HEK293 (cell line): ENCODE measurements around the gene OR6N2.

Experiments used
- CTCF ChIA-PET: fragments of 350-600 bp; formaldehyde crosslinking; extraction: SDS; loops from one replicate; lab custom pipeline; 2021; ENCODE audit warnings: antibody characterized with exemption; lab: Yijun Ruan, JAX
- POLR2A ChIA-PET: fragments of 300-600 bp; formaldehyde crosslinking; extraction: SDS; loops from one replicate; lab custom pipeline; 2020; ENCODE audit warnings: antibody characterized with exemption, inconsistent platforms; lab: Yijun Ruan, JAX
- H3K27ac ChIP-seq: fragments of 200-500 bp; sonication (Bioruptor generic); 2 replicates; pipeline ENCODE4 v1.5.1; 2014; ENCODE audit warnings: low read depth, low read length, control low read depth, inconsistent platforms; ENCODE audit errors: extremely low read depth
- H3K36me3 ChIP-seq, 2 experiments: fragments of 200-500 bp in 1 of 2; sonication (Bioruptor generic) in 1 of 2; 1 replicate in 1 of 2; 2 replicates in 1 of 2; pipeline ENCODE4 v1.5.1; 2014 to 2017; ENCODE audit warnings: inconsistent platforms in 2 of 2, low read length in 2 of 2; ENCODE audit not compliant: control insufficient read depth in 2 of 2, insufficient read depth in 1 of 2
- H3K4me1 ChIP-seq: fragments of 200-500 bp; sonication (Bioruptor generic); 2 replicates; pipeline ENCODE4 v1.5.1; 2014; ENCODE audit warnings: mild to moderate bottlenecking, low read length, inconsistent platforms; ENCODE audit not compliant: control insufficient read depth, insufficient read depth
- H3K4me3 ChIP-seq: 2 replicates; pipeline ENCODE4 v1.5.1; 2011; ENCODE audit warnings: low read depth, mild to moderate bottlenecking, control low read depth, low read length, moderate library complexity
- H3K9me3 ChIP-seq: fragments of 200-500 bp; sonication (Bioruptor generic); 2 replicates; pipeline ENCODE4 v1.5.1; 2014; ENCODE audit warnings: low read depth, low read length, inconsistent platforms; ENCODE audit not compliant: control insufficient read depth, insufficient read depth
- EGR2 ChIP-seq: fragments of 450-650 bp; formaldehyde crosslinking; IDR thresholded peaks from 2 replicates; pipeline ENCODE4 v1.5.1; 2016; ENCODE audit warnings: low read depth, missing biosample characterization, missing genetic modification characterization
- KLF16 ChIP-seq: fragments of 450-650 bp; formaldehyde crosslinking; IDR thresholded peaks from 2 replicates; pipeline ENCODE4 v1.5.1; 2017; ENCODE audit warnings: missing biosample characterization, missing genetic modification characterization
- KLF9 ChIP-seq: fragments of 450-650 bp; formaldehyde crosslinking; IDR thresholded peaks from 2 replicates; pipeline ENCODE4 v1.5.1; 2016; ENCODE audit warnings: missing biosample characterization, missing genetic modification characterization, low read depth
- MEIS1 ChIP-seq: sonication (generic); formaldehyde crosslinking; IDR thresholded peaks from 2 replicates; pipeline ENCODE4 v1.8.1; 2022; ENCODE audit warnings: missing genetic modification reagents, mild to moderate bottlenecking, borderline replicate concordance
- MZF1 ChIP-seq: fragments of 450-650 bp; formaldehyde crosslinking; IDR thresholded peaks from 2 replicates; pipeline ENCODE4 v1.5.1; 2017; ENCODE audit warnings: missing biosample characterization, missing genetic modification characterization, borderline replicate concordance
- OVOL3 ChIP-seq: fragments of 450-650 bp; formaldehyde crosslinking; IDR thresholded peaks from 2 replicates; pipeline ENCODE4 v1.5.1; 2016; ENCODE audit warnings: missing biosample characterization, missing genetic modification characterization
- SCRT2 ChIP-seq: fragments of 450-650 bp; formaldehyde crosslinking; IDR thresholded peaks from 2 replicates; pipeline ENCODE4 v1.5.1; 2016; ENCODE audit warnings: missing biosample characterization, missing genetic modification characterization
- SP2 ChIP-seq: fragments of 450-650 bp; formaldehyde crosslinking; IDR thresholded peaks from 2 replicates; pipeline ENCODE4 v1.5.1; 2016; ENCODE audit warnings: missing biosample characterization, missing genetic modification characterization
- WT1 ChIP-seq: fragments of 450-650 bp; formaldehyde crosslinking; IDR thresholded peaks from 2 replicates; pipeline ENCODE4 v1.5.1; 2016; ENCODE audit warnings: missing biosample characterization, missing genetic modification characterization
- ZEB2 ChIP-seq: fragments of 450-650 bp; formaldehyde crosslinking; IDR thresholded peaks from 2 replicates; pipeline ENCODE4 v1.5.1; 2016; ENCODE audit warnings: missing biosample characterization, missing genetic modification characterization
- ZNF114 ChIP-seq: fragments of 450-650 bp; formaldehyde crosslinking; IDR thresholded peaks from 2 replicates; pipeline ENCODE4 v1.5.0; 2017; ENCODE audit warnings: missing biosample characterization, missing genetic modification characterization
- ZNF121 ChIP-seq: fragments of 450-650 bp; formaldehyde crosslinking; IDR thresholded peaks from 2 replicates; pipeline ENCODE4 v1.5.1; 2016; ENCODE audit warnings: missing biosample characterization, missing genetic modification characterization
- ZNF133 ChIP-seq: fragments of 450-650 bp; formaldehyde crosslinking; IDR thresholded peaks from 2 replicates; pipeline ENCODE4 v1.5.1; 2016; ENCODE audit warnings: missing biosample characterization, missing genetic modification characterization
- ZNF140 ChIP-seq: fragments of 450-650 bp; formaldehyde crosslinking; IDR thresholded peaks from 2 replicates; pipeline ENCODE4 v1.5.1; 2016; ENCODE audit warnings: missing biosample characterization, missing genetic modification characterization
- ZNF2 ChIP-seq: fragments of 450-650 bp; formaldehyde crosslinking; IDR thresholded peaks from 2 replicates; pipeline ENCODE4 v1.5.1; 2016; ENCODE audit warnings: missing biosample characterization, missing genetic modification characterization
- ZNF362 ChIP-seq: fragments of 450-650 bp; formaldehyde crosslinking; IDR thresholded peaks from 2 replicates; pipeline ENCODE4 v1.5.1; 2016; ENCODE audit warnings: missing biosample characterization, missing genetic modification characterization
- ZNF426 ChIP-seq: fragments of 450-650 bp; formaldehyde crosslinking; IDR thresholded peaks from 2 replicates; pipeline ENCODE4 v1.5.1; 2017; ENCODE audit warnings: missing biosample characterization, missing genetic modification characterization, mild to moderate bottlenecking, inconsistent platforms, moderate library complexity
- ZNF449 ChIP-seq: fragments of 450-650 bp; formaldehyde crosslinking; IDR thresholded peaks from 2 replicates; pipeline ENCODE4 v1.5.1; 2017; ENCODE audit warnings: missing biosample characterization, mild to moderate bottlenecking, missing genetic modification characterization, moderate library complexity
- ZNF548 ChIP-seq: fragments of 450-650 bp; formaldehyde crosslinking; IDR thresholded peaks from 2 replicates; pipeline ENCODE4 v1.5.1; 2016; ENCODE audit warnings: missing biosample characterization, missing genetic modification characterization
- ZNF571 ChIP-seq: fragments of 450-650 bp; formaldehyde crosslinking; IDR thresholded peaks from 2 replicates; pipeline ENCODE4 v1.5.0; 2017; ENCODE audit warnings: missing biosample characterization, missing genetic modification characterization
- ZNF580 ChIP-seq: fragments of 450-650 bp; formaldehyde crosslinking; IDR thresholded peaks from 2 replicates; pipeline ENCODE4 v1.5.1; 2016; ENCODE audit warnings: missing biosample characterization, missing genetic modification characterization
- ZNF701 ChIP-seq: fragments of 450-650 bp; formaldehyde crosslinking; IDR thresholded peaks from 2 replicates; pipeline ENCODE4 v1.5.1; 2016; ENCODE audit warnings: missing biosample characterization, missing genetic modification characterization

The OR6N2 gene

GRCh38 chr1:158728510-158729225, 52.3 kb downstream of the OR6N2 start:
- ChIA-PET POLR2A (no interaction called here), CTCF (no interaction called here)

GRCh38 chr1:158724442-158724841, 56.6 kb downstream of the OR6N2 start:
- Histone ChIP-seq H3K36me3 (no peaks in the 10 kb centered on the region), H3K9me3 (no peaks in the 10 kb centered on the region), H3K4me1 (no peaks in the 10 kb centered on the region), H3K27ac (no peak overlapping the region), H3K4me3 (no peak overlapping the region)
- CTCF ChIA-PET: no interaction called here
- TF ChIP-seq ZNF580 (tag by site-specific recombination) (no peak), ZNF362 (tag by site-specific recombination) (no peak), EGR2 (no peak), KLF16 (tag by site-specific recombination) (no peak), ZNF121 (tag by site-specific recombination) (no peak), ZNF571 (tag by site-specific recombination) (no peak), ZEB2 (tag by site-specific recombination) (no peak), MZF1 (tag by site-specific recombination) (no peak), SCRT2 (tag by site-specific recombination) (no peak), OVOL3 (tag by site-specific recombination) (no peak), MEIS1 (CRISPR knock-in tag) (no peak), ZNF140 (tag by site-specific recombination) (no peak), ZNF114 (no peak)
- POLR2A ChIA-PET: no interaction called here

More at GRCh38 chr1:158728510-158729225, 52.3 kb downstream of the OR6N2 start:
- H3K9me3 ChIP-seq: no peaks in the 10 kb centered on the region
- TF ChIP-seq WT1 (no peak), KLF9 (tag by site-specific recombination) (no peak), ZNF2 (tag by site-specific recombination) (no peak), ZNF548 (tag by site-specific recombination) (no peak), SP2 (tag by site-specific recombination) (no peak), ZNF426 (tag by site-specific recombination) (no peak), ZNF362 (tag by site-specific recombination) (no peak), ZNF449 (no peak), ZNF701 (no peak), ZEB2 (tag by site-specific recombination) (no peak), KLF16 (tag by site-specific recombination) (no peak), ZNF133 (no peak)
- H3K36me3 ChIP-seq: no peaks in the 10 kb centered on the region
- no peak overlapping the region for H3K4me3 ChIP-seq
- no peaks in the 10 kb centered on the region for H3K4me1 ChIP-seq
- no peak overlapping the region for H3K27ac ChIP-seq
